ENCODE data around the gene GMPPA.

GRCh38 chr2:219526320-219527075, 27.8 kb downstream of the GMPPA start:
- TF ChIP-seq, protein P1, sequence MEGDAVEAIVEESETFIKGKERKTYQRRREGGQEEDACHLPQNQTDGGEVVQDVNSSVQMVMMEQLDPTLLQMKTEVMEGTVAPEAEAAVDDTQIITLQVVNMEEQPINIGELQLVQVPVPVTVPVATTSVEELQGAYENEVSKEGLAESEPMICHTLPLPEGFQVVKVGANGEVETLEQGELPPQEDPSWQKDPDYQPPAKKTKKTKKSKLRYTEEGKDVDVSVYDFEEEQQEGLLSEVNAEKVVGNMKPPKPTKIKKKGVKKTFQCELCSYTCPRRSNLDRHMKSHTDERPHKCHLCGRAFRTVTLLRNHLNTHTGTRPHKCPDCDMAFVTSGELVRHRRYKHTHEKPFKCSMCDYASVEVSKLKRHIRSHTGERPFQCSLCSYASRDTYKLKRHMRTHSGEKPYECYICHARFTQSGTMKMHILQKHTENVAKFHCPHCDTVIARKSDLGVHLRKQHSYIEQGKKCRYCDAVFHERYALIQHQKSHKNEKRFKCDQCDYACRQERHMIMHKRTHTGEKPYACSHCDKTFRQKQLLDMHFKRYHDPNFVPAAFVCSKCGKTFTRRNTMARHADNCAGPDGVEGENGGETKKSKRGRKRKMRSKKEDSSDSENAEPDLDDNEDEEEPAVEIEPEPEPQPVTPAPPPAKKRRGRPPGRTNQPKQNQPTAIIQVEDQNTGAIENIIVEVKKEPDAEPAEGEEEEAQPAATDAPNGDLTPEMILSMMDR (IDR thresholded peaks at IDR 0.05; ENCODE audit: low read depth, low read length) = no peak
- no peak for TF ChIP-seq MAX (IDR thresholded peaks at IDR 0.05; ENCODE audit: low read depth, low read length)
- no peak for TF ChIP-seq POLR2A (IDR thresholded peaks at IDR 0.05; ENCODE audit: extremely low read depth, insufficient read length)
- TF ChIP-seq MYC (IDR thresholded peaks at IDR 0.05; ENCODE audit: low read depth, low read length) = no peak
